ENCODE measurements around the gene PTN.

The PTN gene

GRCh38 chr7:137235434-137235833 lies 108.1 kb downstream of the PTN start:
- Histone ChIP-seq H3K36me3 (ENCODE audit: low read length) (no peaks in the 10 kb centered on the region), H3F3A (ENCODE audit: insufficient read depth) (no peaks in the 10 kb centered on the region), H4K20me1 (ENCODE audit: low read depth, low read length) (no peaks in the 10 kb centered on the region), H3K27ac (ENCODE audit: low read depth, low read length) (no peak overlapping the region), H3K9ac (ENCODE audit: low read length) (no peak overlapping the region), H3K4me3 (ENCODE audit: insufficient read depth, low read length, poor library complexity, severe bottlenecking) (no peak overlapping the region), H3K4me2 (ENCODE audit: low read depth, low read length, poor library complexity, severe bottlenecking) (no peak overlapping the region), H3K9me2 (replicated peaks; ENCODE audit: insufficient read depth, low read length) (no peaks in the 10 kb centered on the region), H3K27me3 (ENCODE audit: low read length) (no peaks in the 10 kb centered on the region), H3K79me2 (ENCODE audit: insufficient read depth, low read length) (no peaks in the 10 kb centered on the region), H2AFZ (ENCODE audit: low read depth, low read length, severe bottlenecking) (no peak overlapping the region), H3K9me3 (ENCODE audit: insufficient read depth, low read length) (no peaks in the 10 kb centered on the region)
- TF ChIP-seq EZH2phosphoT487 (conservative IDR thresholded peaks at IDR 0.05; ENCODE audit: low read length) (no peak), CTCF (IDR thresholded peaks at IDR 0.05; ENCODE audit: insufficient read depth, low read length, poor library complexity, severe bottlenecking) (no peak)

GRCh38 chr7:137231167-137231566 lies 112.4 kb downstream of the PTN start:
- Histone ChIP-seq H3K27me3 (ENCODE audit: low read length) (no peaks in the 10 kb centered on the region), H3K4me2 (ENCODE audit: low read depth, low read length, poor library complexity, severe bottlenecking) (no peak overlapping the region), H3K4me3 (ENCODE audit: insufficient read depth, low read length, poor library complexity, severe bottlenecking) (no peak overlapping the region), H3K9me2 (replicated peaks; ENCODE audit: insufficient read depth, low read length) (no peaks in the 10 kb centered on the region; the same call in 1 of the 2 replicates), H3K9me3 (ENCODE audit: insufficient read depth, low read length) (no peaks in the 10 kb centered on the region), H3K36me3 (ENCODE audit: low read length) (no peaks in the 10 kb centered on the region), H4K20me1 (ENCODE audit: low read depth, low read length) (no peaks in the 10 kb centered on the region), H3F3A (ENCODE audit: insufficient read depth) (no peaks in the 10 kb centered on the region), H3K27ac (ENCODE audit: low read depth, low read length) (no peak overlapping the region), H2AFZ (ENCODE audit: low read depth, low read length, severe bottlenecking) (no peak overlapping the region), H3K79me2 (ENCODE audit: insufficient read depth, low read length) (no peaks in the 10 kb centered on the region), H3K9ac (ENCODE audit: low read length) (no peak overlapping the region)
- TF ChIP-seq CTCF (IDR thresholded peaks at IDR 0.05; ENCODE audit: insufficient read depth, low read length, poor library complexity, severe bottlenecking) (no peak), EZH2phosphoT487 (conservative IDR thresholded peaks at IDR 0.05; ENCODE audit: low read length) (no peak)

- no peaks in the 10 kb centered on the region for H3F3A ChIP-seq (ENCODE audit: insufficient read depth)
- no peak for TF ChIP-seq EZH2phosphoT487 (conservative IDR thresholded peaks at IDR 0.05; ENCODE audit: low read length)
- TF ChIP-seq CTCF (IDR thresholded peaks at IDR 0.05; ENCODE audit: insufficient read depth, low read length, poor library complexity, severe bottlenecking): no peak
These were observed 122.1 kb downstream of the PTN start for GRCh38 chr7:137221467-137221866.

More at GRCh38 chr7:137221467-137221866, 122.1 kb downstream of the PTN start:
- no peaks in the 10 kb centered on the region; the same call in 1 of the 2 replicates for H3K9me2 ChIP-seq (replicated peaks; ENCODE audit: insufficient read depth, low read length)
- H2AFZ ChIP-seq (ENCODE audit: low read depth, low read length, severe bottlenecking): no peak overlapping the region
- H3K79me2 ChIP-seq (ENCODE audit: insufficient read depth, low read length): no peaks in the 10 kb centered on the region
- no peaks in the 10 kb centered on the region for H3K9me3 ChIP-seq (ENCODE audit: insufficient read depth, low read length)
- no peak overlapping the region for H3K9ac ChIP-seq (ENCODE audit: low read length)
- no peak overlapping the region for H3K4me2 ChIP-seq (ENCODE audit: low read depth, low read length, poor library complexity, severe bottlenecking)
- H4K20me1 ChIP-seq (ENCODE audit: low read depth, low read length): no peaks in the 10 kb centered on the region
- H3K27ac ChIP-seq (ENCODE audit: low read depth, low read length): no peak overlapping the region
- no peak overlapping the region for H3K4me3 ChIP-seq (ENCODE audit: insufficient read depth, low read length, poor library complexity, severe bottlenecking)
- no peaks in the 10 kb centered on the region for H3K27me3 ChIP-seq (ENCODE audit: low read length)
- no peaks in the 10 kb centered on the region for H3K36me3 ChIP-seq (ENCODE audit: low read length)

Measured in SU-DHL-6 (cell line).